NCI-H187 treated with DMSO at 0.1 percent for 48 hours (cell line): ENCODE data around the gene GSTA5.
A peak's percentile ranks its signal among the peaks of the same experiment; 100 is the strongest.
"Not testable (repeated sequence)": the region's sequence is repeated elsewhere in the genome, so short reads cannot be mapped to it uniquely, and the experiment has no call there.

ENCODE experiments used
- DNase-seq: peaks from one replicate; lab custom pipeline; 2025; lab: John Stamatoyannopoulos, UW

Gene GSTA5

GRCh38 chr6:52840763-52841585, at the start of gene GSTA5:
Gene GSTA5, minus strand, starts transcription at chr6:52840813.
- DNase-seq: no peak

- DNase-seq: no peak
These were observed 49.4 kb upstream of the GSTA5 start for GRCh38 chr6:52890018-52890417.

DNA sequence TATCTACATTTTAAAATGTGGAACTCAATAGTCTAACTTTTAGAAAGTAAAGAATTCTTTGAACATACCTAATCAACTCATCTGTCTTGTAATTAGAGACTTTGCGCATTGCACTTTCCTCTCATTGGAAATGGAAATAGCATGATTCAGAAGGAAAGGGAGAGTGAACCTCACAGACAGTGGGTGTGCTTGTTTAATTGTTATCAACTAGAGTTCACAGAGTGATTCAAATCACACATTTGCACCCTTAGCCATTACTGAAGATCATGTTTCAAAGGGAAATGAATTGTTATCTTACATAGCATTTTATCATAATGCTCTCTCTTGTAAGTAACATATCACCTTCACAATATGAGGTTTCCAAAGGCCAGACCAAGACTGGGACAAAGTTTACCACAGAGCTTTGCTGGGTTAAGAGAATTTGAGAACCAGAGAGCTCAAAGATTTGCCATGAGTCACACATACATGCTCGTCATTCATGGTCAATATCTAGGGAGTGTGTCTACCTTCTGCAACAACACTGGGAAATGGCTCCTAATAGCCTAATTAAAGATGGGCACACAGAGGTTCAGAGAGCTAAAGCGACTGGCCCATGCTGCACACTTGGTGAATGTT, 47.4 kb upstream of the GSTA5 start:
- DNase-seq: no peak

GRCh38 chr6:52881996-52882841, 41.6 kb upstream of the GSTA5 start:
- DNase-seq: peak; percentile 47

DNA sequence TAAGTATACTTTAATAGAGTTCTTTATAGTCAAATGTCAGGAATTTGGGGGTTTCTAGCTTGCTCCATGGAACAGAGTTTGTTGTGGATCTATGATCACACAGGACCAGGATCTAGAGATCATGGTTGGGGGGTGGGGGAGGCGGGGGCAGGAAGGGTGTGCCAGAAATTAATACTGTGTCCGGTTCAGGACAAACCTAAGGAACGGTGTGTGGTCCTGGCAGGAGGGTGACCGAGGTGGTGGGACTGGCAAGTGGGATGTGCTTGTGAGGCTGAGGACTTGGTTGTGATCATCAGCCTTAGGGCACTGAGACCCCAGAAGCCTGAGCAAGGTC, 41.0 kb upstream of the GSTA5 start:
- DNase-seq: no peak

- DNase-seq: no peak
These were observed 37.2 kb upstream of the GSTA5 start for GRCh38 chr6:52877786-52878185.

- no peak for DNase-seq
These were observed 36.6 kb upstream of the GSTA5 start for GRCh38 chr6:52877168-52877567.

- DNase-seq: no peak
These were observed 35.6 kb upstream of the GSTA5 start for GRCh38 chr6:52876056-52876787.

- no peak for DNase-seq
These were observed 31.4 kb upstream of the GSTA5 start for GRCh38 chr6:52872031-52872430.

DNA sequence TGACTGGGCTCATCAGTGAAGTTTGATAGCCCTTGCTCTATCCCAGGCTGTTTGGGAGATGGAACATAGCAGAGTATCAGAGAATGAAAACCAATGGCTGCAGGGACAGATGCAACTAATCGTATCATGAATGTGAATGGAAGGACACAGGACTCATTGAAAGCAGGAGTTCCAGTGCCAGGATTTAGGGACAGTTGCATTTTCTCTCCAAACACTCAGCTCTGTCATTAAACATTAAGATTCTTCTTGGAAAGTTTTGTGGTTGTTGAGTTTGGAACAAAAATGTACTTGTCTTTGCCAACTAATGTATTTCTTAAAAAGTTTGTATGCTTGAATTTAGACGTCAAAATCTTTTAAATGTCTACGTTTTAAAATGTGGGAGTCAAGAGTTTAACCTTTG, 31.0 kb upstream of the GSTA5 start:
- DNase-seq: no peak

- DNase-seq: not testable (repeated sequence)
These were observed 29.9 kb upstream of the GSTA5 start for GRCh38 chr6:52870335-52871091.

DNA sequence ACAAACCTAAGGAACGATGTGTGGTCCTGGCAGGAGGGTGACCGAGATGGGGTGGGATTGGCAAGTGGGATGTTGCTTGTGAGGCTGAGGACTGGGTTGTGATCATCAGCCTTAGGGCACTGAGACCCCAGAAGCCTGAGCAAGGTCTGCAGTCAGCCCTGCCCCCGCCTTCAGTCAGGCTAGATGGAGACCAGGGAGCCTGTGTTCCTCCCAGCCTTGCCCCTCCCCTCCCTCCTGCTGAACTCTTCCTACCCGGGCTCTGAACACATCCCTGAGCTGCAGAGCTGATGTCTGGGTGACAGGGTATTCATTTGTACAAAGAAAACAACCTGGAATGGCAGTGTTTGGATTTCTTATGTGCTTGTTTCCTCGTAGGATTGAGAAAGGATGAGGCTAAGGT, 28.3 kb upstream of the GSTA5 start:
- not testable (repeated sequence) for DNase-seq

- no peak for DNase-seq
These were observed 27.6 kb upstream of the GSTA5 start for GRCh38 chr6:52868240-52868639.

- DNase-seq: not testable (repeated sequence)
These were observed 20.5 kb upstream of the GSTA5 start for GRCh38 chr6:52861151-52861550.

GRCh38 chr6:52858416-52858815, 17.8 kb upstream of the GSTA5 start:
- no peak for DNase-seq

DNA sequence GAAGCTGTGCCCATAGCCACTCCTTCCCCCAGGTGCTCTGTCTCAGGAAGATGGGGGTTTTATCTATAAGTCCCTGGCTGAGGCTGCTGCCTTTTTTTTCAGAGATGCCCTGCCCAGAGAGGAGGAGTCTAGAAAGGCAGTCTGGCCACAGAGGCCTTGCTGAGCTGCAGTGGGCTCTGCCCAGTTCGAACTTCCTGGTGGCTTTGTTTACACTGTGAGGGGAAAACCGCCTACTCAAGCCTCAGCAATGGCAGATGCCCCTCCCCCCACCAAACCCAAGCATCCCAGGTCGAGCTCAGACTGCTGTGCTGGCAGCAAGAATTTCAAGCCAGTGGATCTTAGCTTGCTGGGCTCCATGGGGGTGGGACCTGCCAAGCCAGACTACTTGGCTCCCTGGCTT, 15.5 kb upstream of the GSTA5 start:
- not testable (repeated sequence) for DNase-seq

GRCh38 chr6:52849137-52849536, 8.5 kb upstream of the GSTA5 start:
- no peak for DNase-seq

DNA sequence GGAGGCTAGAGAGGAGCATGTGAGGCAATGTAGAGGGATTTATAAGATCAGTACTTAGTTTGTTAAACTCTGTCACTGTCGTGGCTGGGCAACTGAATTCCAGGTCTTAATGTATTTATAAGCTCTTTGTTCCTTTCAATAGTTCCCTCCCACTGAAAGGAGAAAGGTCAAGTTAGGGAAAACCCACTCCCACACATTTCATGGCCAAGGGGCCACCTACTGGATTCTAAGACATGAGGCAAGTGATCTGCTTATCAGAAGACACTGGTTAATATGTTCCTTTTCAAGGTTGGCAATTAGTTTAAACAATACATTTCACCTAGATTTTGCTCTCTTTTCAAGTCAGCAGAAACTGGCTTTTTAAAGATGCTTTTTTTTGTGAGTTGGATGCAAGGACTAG, 5.4 kb upstream of the GSTA5 start:
- DNase-seq: no peak

GRCh38 chr6:52843605-52844004, 3.0 kb upstream of the GSTA5 start:
- no peak for DNase-seq

GRCh38 chr6:52839124-52840055, 1.2 kb downstream of the GSTA5 start:
- DNase-seq: peak; percentile 8
